HFF-Myc (cell line): ENCODE results near the gene DGCR8.

Experiments used
- DNase-seq: peaks from one replicate; pipeline ENCODE4 v3.0.0-alpha.2; 2011; ENCODE audit warnings: low read depth; ENCODE audit errors: extremely low read depth
- H3K4me3 ChIP-seq: replicated peaks from 2 replicates; pipeline ENCODE4 v1.5.1; 2011; ENCODE audit warnings: low read depth, mild to moderate bottlenecking, control low read depth, low read length
- TF ChIP-seq, protein P1 (sequence below): IDR thresholded peaks from 2 replicates; pipeline ENCODE4 v1.5.1; 2012; ENCODE audit warnings: mild to moderate bottlenecking, low read depth, low read length, control low read depth; ENCODE audit errors: missing control alignments

Gene DGCR8

DNA sequence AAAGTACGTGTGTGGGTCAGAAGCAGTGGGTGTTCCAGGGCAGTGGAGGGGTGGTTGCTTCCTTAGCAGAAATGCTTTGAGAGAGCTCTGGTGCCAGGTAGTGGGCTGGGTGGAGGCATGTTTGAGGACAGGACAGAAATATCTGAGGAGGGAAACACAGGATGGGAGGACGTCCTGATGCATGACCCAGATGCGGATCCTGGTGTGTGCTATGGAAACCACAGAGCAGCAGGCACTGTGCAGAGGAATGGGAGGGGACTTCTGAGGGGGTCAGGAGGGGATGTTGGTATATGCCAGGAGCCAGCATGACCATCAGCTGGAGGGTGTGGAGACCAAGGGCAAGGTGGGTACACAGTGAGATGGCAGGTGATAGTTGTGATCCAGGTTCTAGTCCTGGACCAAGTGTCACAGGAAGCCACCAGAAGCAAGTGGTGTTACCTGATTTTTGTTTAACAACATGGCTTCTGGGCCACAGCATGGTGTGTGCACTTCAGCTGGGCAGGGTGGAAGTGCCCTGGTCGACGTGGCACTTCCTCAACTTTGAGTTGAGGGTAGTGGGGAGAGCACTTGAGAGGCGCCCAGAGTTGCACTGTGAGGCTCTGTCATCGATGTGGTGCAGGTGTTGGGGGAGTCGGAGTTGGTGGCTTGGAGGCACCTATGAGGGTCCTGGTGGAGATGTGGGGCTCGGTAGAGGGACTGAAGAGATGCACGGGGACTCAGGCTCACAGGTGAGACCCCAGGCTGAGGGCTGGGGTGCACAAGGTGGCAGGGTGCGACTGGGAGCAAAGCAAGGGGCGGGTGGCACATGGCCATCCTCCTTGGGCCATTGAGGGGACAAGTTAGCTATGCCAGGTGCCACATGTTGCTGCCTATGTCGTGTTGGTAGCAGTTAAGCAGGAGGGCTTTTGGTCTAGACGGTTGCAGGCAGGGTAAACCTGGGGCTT is 7.5 kb downstream of the DGCR8 start:
- DNase-seq: no peak
- TF ChIP-seq, protein P1, sequence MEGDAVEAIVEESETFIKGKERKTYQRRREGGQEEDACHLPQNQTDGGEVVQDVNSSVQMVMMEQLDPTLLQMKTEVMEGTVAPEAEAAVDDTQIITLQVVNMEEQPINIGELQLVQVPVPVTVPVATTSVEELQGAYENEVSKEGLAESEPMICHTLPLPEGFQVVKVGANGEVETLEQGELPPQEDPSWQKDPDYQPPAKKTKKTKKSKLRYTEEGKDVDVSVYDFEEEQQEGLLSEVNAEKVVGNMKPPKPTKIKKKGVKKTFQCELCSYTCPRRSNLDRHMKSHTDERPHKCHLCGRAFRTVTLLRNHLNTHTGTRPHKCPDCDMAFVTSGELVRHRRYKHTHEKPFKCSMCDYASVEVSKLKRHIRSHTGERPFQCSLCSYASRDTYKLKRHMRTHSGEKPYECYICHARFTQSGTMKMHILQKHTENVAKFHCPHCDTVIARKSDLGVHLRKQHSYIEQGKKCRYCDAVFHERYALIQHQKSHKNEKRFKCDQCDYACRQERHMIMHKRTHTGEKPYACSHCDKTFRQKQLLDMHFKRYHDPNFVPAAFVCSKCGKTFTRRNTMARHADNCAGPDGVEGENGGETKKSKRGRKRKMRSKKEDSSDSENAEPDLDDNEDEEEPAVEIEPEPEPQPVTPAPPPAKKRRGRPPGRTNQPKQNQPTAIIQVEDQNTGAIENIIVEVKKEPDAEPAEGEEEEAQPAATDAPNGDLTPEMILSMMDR: no peak
- no peak overlapping the region for H3K4me3 ChIP-seq

DNA sequence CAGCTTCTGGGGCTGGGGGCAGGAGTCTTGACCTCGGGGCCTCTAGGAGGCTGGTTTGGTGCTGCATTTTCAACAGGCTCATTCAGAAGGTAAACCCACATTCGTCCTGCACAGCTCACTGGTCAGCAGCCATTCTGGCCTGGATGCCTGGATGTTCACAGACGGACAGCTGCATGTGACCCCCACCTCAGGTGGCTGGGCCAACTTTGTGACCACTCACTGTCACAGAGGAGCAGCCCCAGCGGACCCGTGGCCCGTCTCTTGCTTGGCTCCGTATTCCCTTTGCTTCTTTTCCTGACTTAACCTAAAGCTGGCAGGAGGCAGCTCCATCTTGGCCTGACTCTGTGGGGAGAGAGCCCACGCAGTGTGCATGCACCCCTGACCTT is 8.2 kb downstream of the DGCR8 start:
- no peak for DNase-seq
- TF ChIP-seq, protein P1: no peak

DNA sequence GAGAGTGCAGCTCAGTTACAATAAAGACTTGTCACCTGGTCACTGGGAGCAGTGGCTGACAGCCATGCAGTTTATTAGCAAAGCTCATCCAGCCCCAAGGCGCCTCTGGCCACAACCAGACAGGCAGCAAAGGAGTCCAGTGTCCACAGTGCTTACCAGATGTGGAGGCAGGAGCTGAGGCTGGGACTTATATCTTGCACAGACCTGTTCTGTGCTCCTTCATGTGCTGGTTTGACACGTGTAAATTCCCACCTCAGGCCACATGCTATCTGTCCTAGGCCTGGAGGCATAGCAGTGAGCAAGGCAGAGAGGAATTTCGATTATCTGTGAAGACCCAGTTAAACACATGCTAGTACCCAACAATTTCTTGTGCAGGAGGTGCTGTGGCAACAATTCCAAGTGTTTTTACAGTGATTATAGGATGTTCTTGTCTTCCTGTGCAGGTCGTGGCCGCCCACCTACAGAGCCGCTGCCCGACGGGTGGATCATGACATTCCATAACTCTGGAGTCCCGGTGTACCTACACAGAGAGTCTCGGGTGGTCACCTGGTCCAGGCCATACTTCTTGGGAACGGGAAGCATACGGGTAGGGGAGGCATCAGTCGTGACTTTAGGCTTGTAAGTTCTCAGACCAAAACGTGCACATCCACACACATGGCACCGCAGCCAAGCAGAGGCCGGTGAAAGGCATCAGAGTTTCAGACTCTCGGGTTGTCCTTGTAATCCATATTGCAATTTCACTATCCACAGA is 9.4 kb downstream of the DGCR8 start:
- TF ChIP-seq, protein P1: no peak
- no peak overlapping the region for H3K4me3 ChIP-seq
- no peak for DNase-seq

More for the DNA sequence above, 8.2 kb downstream of the DGCR8 start:
- H3K4me3 ChIP-seq: no peak overlapping the region

DNA sequence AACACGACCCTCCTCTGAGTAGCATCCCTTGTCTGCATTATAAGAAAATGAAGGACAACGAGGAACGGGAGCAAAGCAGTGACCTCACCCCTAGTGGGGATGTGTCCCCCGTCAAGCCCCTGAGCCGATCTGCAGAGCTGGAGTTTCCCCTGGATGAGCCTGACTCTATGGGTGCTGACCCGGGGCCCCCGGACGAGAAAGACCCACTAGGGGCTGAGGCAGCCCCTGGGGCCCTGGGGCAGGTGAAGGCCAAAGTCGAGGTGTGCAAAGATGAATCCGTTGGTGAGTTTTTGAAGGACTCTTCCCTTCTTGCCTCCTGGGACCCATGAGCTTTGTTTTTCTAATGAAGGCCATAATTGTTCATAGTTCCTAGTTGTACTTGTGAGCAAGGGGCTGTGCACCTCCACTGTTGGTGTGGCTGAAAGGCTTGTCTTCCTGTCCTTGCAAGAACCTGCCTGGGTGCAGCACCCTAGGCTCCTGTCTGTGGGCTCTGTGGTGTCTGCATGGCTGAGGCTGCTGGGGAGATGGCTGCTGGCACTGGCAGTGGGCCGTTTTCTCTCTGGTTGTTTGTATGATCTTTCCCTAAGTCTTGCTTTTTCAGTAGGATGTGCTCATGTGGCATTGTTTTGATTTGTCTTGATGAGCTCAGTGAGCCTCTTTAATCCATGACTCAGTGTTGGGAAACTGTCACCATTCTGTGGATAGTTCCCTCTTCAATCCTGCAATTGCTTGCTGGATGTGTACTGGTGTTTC is 10.1 kb downstream of the DGCR8 start:
- H3K4me3 ChIP-seq: no peak overlapping the region
- DNase-seq: no peak
- TF ChIP-seq, protein P1: no peak

DNA sequence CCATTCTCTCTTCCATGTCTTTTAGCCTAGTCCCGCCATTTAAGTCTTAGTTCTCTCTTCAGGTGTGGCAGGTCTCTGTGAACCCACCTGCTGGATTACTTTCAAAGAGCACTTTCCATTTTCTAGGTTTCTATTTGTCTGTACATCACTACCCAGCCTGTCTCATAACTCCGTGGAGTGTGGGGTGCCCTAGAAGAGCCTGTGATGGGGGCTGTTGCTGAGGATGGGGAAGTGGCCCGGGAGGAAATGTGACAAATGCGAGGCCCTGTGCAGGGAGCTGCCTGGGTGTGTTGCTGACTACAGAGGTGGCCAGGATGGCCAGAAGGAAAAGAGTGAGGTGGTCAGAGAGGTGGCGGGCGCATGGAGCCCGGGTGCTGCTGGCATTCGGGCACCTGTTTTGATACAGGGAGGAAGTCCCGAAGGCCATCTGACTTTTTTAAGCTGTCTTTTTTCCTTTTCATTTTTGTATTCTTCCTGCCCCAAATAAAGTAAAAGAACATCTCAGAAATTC is 10.7 kb downstream of the DGCR8 start:
- DNase-seq: no peak
- H3K4me3 ChIP-seq: no peak overlapping the region
- TF ChIP-seq, protein P1: no peak
